NCI-H1105 treated with DMSO at 0.1 percent for 48 hours (cell line): ENCODE results near the gene RAP1GAP2.
"Not testable (repeated sequence)": the region's sequence is repeated elsewhere in the genome, so short reads cannot be mapped to it uniquely, and the experiment has no call there.

Source experiments
- DNase-seq: peaks from one replicate; lab custom pipeline; 2025; lab: John Stamatoyannopoulos, UW

RAP1GAP2 gene

GRCh38 chr17:3043737-3044365 is 247.6 kb downstream of the RAP1GAP2 start:
- DNase-seq = no peak

GRCh38 chr17:3046753-3047152 is 250.5 kb downstream of the RAP1GAP2 start:
- DNase-seq = no peak

GRCh38 chr17:3048727-3049471 is 252.7 kb downstream of the RAP1GAP2 start:
- DNase-seq = peak; percentile 88

- DNase-seq = no peak
Measured at GRCh38 chr17:3049705-3050295, 253.6 kb downstream of the RAP1GAP2 start.

- DNase-seq = not testable (repeated sequence)
Measured at GRCh38 chr17:3054868-3055267, 258.6 kb downstream of the RAP1GAP2 start.

GRCh38 chr17:3062824-3063377 is 266.7 kb downstream of the RAP1GAP2 start:
- not testable (repeated sequence) for DNase-seq

GRCh38 chr17:3063507-3063906 is 267.3 kb downstream of the RAP1GAP2 start, which contains the start of gene OR1D5:
Gene OR1D5 (minus strand): TSS chr17:3063607. CDS start chr17:3063607, 0 bp downstream.
- DNase-seq = not testable (repeated sequence)

- not testable (repeated sequence) for DNase-seq
Measured at GRCh38 chr17:3065192-3065591, 269.0 kb downstream of the RAP1GAP2 start.

- DNase-seq = not testable (repeated sequence)
Measured at GRCh38 chr17:3073850-3074249, 277.6 kb downstream of the RAP1GAP2 start.
